HCT116 (cell line): ENCODE results near the gene MAP3K10. TPM values are rescaled to one million over a fixed set of nuclear protein-coding genes. Genes with fewer than 3 reads are reported as not detected.

Experiments
- ATAC-seq: fragments of 200-7000 bp; cut with Tn5 transposase; 2 replicates; pipeline ENCODE4 v1.9.1; 2020; ENCODE audit warnings: mild to moderate bottlenecking, moderate library complexity
- BruUV-seq: library from RNA; stranded (reverse); fragments of 400-500 nt; replicated peaks from 2 replicates; lab custom pipeline; 2021; lab: Mats Ljungman, UMichigan
- CTCF ChIA-PET: fragments of 300-600 bp; sonication (Branson Sonifier 250); formaldehyde crosslinking; loops from one replicate; lab custom pipeline; 2021; ENCODE audit warnings: antibody characterized with exemption; lab: Charles Lee
- POLR2A ChIA-PET: fragments of 300-600, 350-600 bp; sonication (Branson Sonifier 250); formaldehyde crosslinking; loops from one replicate; lab custom pipeline; 2021; ENCODE audit warnings: antibody characterized with exemption; lab: Charles Lee
- RAD21 ChIA-PET, 2 experiments: fragments of 300-600 bp; sonication (Branson Sonifier 250); formaldehyde crosslinking; loops; one replicate each; lab custom pipeline; 2023; ENCODE audit warnings: low total read pairs in 2 of 2; ENCODE audit not compliant: uncharacterized antibody in 2 of 2, unreplicated experiment in 2 of 2, low non-redundant PET in 1 of 2; lab: Charles Lee
- DNase-seq: peaks from one replicate; pipeline ENCODE4 v3.0.0-alpha.2; 2010; ENCODE audit warnings: low read depth, low spot score
- H2AFZ ChIP-seq: fragments of 200-600 bp; shearing (Covaris generic), sonication (generic); 2 replicates; pipeline ENCODE4 v1.6.1; 2017; ENCODE audit warnings: low read depth, mixed run types, mixed read lengths, antibody characterized with exemption, low read length; ENCODE audit not compliant: poor library complexity, severe bottlenecking
- H3K27ac ChIP-seq: 2 replicates; pipeline ENCODE4 v1.5.1; 2012; ENCODE audit warnings: low read depth, low read length
- H3K27me3 ChIP-seq: fragments of 200-600 bp; sonication (generic); 2 replicates; pipeline ENCODE4 v1.6.1; 2016; ENCODE audit warnings: mixed run types, low read length, mixed read lengths; ENCODE audit not compliant: insufficient read depth
- H3K36me3 ChIP-seq, 2 experiments: fragments of 200-500 bp in 1 of 2; fragments of 200-600 bp in 1 of 2; sonication (Bioruptor generic) in 1 of 2; sonication (generic) in 1 of 2; 2 replicates each; pipeline versions ENCODE4 v1.5.1 to v1.6.1; 2014 to 2016; ENCODE audit warnings: low read length in 2 of 2, inconsistent platforms in 1 of 2, mixed read lengths in 1 of 2, mixed run types in 1 of 2; ENCODE audit not compliant: insufficient read depth in 2 of 2, control insufficient read depth in 1 of 2
- H3K4me1 ChIP-seq, 2 experiments: fragments of 200-600 bp in 1 of 2; sonication (generic) in 1 of 2; 2 replicates each; pipeline versions ENCODE4 v1.5.1 to v1.6.1; 2012 to 2017; ENCODE audit warnings: low read length in 2 of 2, inconsistent platforms in 1 of 2, mild to moderate bottlenecking in 1 of 2, mixed read lengths in 1 of 2, mixed run types in 1 of 2, moderate library complexity in 1 of 2; ENCODE audit not compliant: insufficient read depth in 2 of 2, control insufficient read depth in 1 of 2
- H3K4me2 ChIP-seq: fragments of 200-600 bp; sonication (generic); 2 replicates; pipeline ENCODE4 v1.6.1; 2017; ENCODE audit warnings: mixed run types, low read length, mixed read lengths
- H3K4me3 ChIP-seq, 2 experiments: fragments of 200-600 bp in 1 of 2; sonication (generic) in 1 of 2; replicated peaks in 1 of 2; 2 replicates each; pipeline ENCODE4 v1.5.1; 2011 to 2016; ENCODE audit warnings: low read length in 2 of 2, control low read depth in 1 of 2, low read depth in 1 of 2, mild to moderate bottlenecking in 1 of 2, mixed read lengths in 1 of 2, mixed run types in 1 of 2
- H3K79me2 ChIP-seq: fragments of 200-600 bp; sonication (generic); 2 replicates; pipeline ENCODE4 v1.6.1; 2017; ENCODE audit warnings: mild to moderate bottlenecking, mixed run types, low read length, moderate library complexity, mixed read lengths; ENCODE audit not compliant: insufficient read depth
- H3K9ac ChIP-seq: fragments of 200-600 bp; sonication (generic); 2 replicates; pipeline ENCODE4 v1.6.1; 2016; ENCODE audit warnings: low read length, mixed read lengths
- H3K9me2 ChIP-seq: fragments of 200-600 bp; sonication (generic), shearing (Covaris generic); 2 replicates; pipeline ENCODE4 v1.6.1; 2017; ENCODE audit warnings: mixed run types, mild to moderate bottlenecking, moderate library complexity; ENCODE audit not compliant: insufficient read depth
- H3K9me3 ChIP-seq, 2 experiments: fragments of 200-500 bp in 1 of 2; fragments of 200-600 bp in 1 of 2; sonication (Bioruptor generic) in 1 of 2; sonication (generic) in 1 of 2; 2 replicates each; pipeline ENCODE4 v1.6.1; 2014 to 2017; ENCODE audit warnings: low read length in 2 of 2, mixed read lengths in 2 of 2, inconsistent platforms in 1 of 2, low read depth in 1 of 2, mild to moderate bottlenecking in 1 of 2, mixed run types in 1 of 2, moderate library complexity in 1 of 2; ENCODE audit not compliant: control insufficient read depth in 1 of 2, insufficient read depth in 1 of 2
- H4K20me1 ChIP-seq: fragments of 200-600 bp; sonication (generic), shearing (Covaris generic); 2 replicates; pipeline ENCODE4 v1.6.1; 2017; ENCODE audit warnings: mixed run types, mild to moderate bottlenecking, moderate library complexity; ENCODE audit not compliant: insufficient read depth
- CBX3 ChIP-seq: IDR thresholded peaks from 2 replicates; pipeline ENCODE4 v1.6.1; 2012; ENCODE audit warnings: low read depth
- CEBPB ChIP-seq: IDR thresholded peaks from 2 replicates; pipeline ENCODE4 v1.6.1; 2012; ENCODE audit warnings: low read depth
- ELF1 ChIP-seq: IDR thresholded peaks from 2 replicates; pipeline ENCODE4 v1.6.1; 2012; ENCODE audit warnings: low read depth, borderline replicate concordance
- FOSL1 ChIP-seq: IDR thresholded peaks from 2 replicates; pipeline ENCODE4 v1.6.1; 2012; ENCODE audit warnings: low read depth
- JUND ChIP-seq: IDR thresholded peaks from 2 replicates; pipeline ENCODE4 v1.6.1; 2012
- POLR2AphosphoS5 ChIP-seq: IDR thresholded peaks from 2 replicates; pipeline ENCODE4 v1.6.1; 2011; ENCODE audit warnings: mild to moderate bottlenecking, low read depth, low read length, moderate library complexity
- SRF ChIP-seq: IDR thresholded peaks from 2 replicates; pipeline ENCODE4 v1.6.1; 2012; ENCODE audit warnings: low read depth
- TCF7L2 ChIP-seq: IDR thresholded peaks from 2 replicates; pipeline ENCODE4 v1.7.0; 2011; ENCODE audit warnings: borderline replicate concordance, inconsistent platforms; ENCODE audit not compliant: insufficient read depth, insufficient read length; ENCODE audit errors: extremely low read depth
- YY1 ChIP-seq: IDR thresholded peaks from 2 replicates; pipeline ENCODE4 v1.6.1; 2011; ENCODE audit warnings: low read length, low read depth, moderate library complexity, mild to moderate bottlenecking; ENCODE audit not compliant: insufficient replicate concordance; ENCODE audit errors: extremely low read depth
- ZFX ChIP-seq: fragments of 450-650 bp; IDR thresholded peaks from 2 replicates; pipeline ENCODE4 v1.6.1; 2017
- intact Hi-C: fragments of 100-400 bp; cut with micrococcal nuclease; formaldehyde crosslinking; loops from 2 replicates; pipeline ENCODE4 v1.10.0; 2022
- total RNA-seq: library from RNA; stranded (reverse); gene quantifications from one replicate; pipeline ENCODE4 v1.2.1, GENCODE V29; 2021; ENCODE audit not compliant: unreplicated experiment
- TF ChIP-seq, protein P1 (sequence below): IDR thresholded peaks from 2 replicates; pipeline ENCODE4 v1.6.1; 2012; ENCODE audit warnings: low read depth
- TF ChIP-seq, protein P2 (sequence below), 3 experiments: fragments of 200-600 bp in 1 of 3; sonication (generic) in 1 of 3; IDR thresholded peaks in 2 of 3; conservative IDR thresholded peaks in 1 of 3; 2 replicates each; pipeline ENCODE4 v1.5.1; 2012 to 2017; ENCODE audit warnings: low read depth in 2 of 3, low read length in 2 of 3, antibody characterized with exemption in 1 of 3, borderline replicate concordance in 1 of 3, control low read depth in 1 of 3, mild to moderate bottlenecking in 1 of 3, mixed read lengths in 1 of 3, mixed run types in 1 of 3, moderate library complexity in 1 of 3; ENCODE audit not compliant: insufficient read depth in 1 of 3

Gene MAP3K10
- total RNA-seq, 1 experiment from 2014 or later: 17.3 TPM

DNA sequence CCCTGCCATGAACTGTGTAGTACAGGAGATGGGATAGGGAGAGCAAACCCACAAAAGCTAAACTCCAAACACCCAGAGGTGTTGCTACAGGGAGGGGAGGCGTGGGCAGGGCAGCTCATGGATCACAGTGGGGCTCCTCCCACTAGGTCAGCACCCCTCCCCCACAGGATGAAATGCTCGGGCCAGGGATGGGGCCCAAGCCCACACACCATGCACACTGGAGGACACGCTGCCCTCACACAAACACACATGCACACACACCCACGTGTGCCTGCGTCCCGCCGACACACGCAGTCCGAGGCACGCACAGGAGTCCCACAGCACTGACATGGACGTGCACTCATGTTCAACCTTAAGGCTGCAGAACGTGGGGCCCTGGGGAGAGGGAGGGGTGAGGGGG lies 41.3 kb downstream of the MAP3K10 start:
- TF ChIP-seq POLR2AphosphoS5 (no peak), JUND (no peak), ELF1 (no peak), ZFX (no peak), TCF7L2 (no peak), CBX3 (no peak), FOSL1 (no peak), SRF (no peak), CEBPB (no peak), YY1 (no peak)
- TF ChIP-seq, protein P1, sequence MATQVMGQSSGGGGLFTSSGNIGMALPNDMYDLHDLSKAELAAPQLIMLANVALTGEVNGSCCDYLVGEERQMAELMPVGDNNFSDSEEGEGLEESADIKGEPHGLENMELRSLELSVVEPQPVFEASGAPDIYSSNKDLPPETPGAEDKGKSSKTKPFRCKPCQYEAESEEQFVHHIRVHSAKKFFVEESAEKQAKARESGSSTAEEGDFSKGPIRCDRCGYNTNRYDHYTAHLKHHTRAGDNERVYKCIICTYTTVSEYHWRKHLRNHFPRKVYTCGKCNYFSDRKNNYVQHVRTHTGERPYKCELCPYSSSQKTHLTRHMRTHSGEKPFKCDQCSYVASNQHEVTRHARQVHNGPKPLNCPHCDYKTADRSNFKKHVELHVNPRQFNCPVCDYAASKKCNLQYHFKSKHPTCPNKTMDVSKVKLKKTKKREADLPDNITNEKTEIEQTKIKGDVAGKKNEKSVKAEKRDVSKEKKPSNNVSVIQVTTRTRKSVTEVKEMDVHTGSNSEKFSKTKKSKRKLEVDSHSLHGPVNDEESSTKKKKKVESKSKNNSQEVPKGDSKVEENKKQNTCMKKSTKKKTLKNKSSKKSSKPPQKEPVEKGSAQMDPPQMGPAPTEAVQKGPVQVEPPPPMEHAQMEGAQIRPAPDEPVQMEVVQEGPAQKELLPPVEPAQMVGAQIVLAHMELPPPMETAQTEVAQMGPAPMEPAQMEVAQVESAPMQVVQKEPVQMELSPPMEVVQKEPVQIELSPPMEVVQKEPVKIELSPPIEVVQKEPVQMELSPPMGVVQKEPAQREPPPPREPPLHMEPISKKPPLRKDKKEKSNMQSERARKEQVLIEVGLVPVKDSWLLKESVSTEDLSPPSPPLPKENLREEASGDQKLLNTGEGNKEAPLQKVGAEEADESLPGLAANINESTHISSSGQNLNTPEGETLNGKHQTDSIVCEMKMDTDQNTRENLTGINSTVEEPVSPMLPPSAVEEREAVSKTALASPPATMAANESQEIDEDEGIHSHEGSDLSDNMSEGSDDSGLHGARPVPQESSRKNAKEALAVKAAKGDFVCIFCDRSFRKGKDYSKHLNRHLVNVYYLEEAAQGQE: no peak
- TF ChIP-seq, protein P2, sequence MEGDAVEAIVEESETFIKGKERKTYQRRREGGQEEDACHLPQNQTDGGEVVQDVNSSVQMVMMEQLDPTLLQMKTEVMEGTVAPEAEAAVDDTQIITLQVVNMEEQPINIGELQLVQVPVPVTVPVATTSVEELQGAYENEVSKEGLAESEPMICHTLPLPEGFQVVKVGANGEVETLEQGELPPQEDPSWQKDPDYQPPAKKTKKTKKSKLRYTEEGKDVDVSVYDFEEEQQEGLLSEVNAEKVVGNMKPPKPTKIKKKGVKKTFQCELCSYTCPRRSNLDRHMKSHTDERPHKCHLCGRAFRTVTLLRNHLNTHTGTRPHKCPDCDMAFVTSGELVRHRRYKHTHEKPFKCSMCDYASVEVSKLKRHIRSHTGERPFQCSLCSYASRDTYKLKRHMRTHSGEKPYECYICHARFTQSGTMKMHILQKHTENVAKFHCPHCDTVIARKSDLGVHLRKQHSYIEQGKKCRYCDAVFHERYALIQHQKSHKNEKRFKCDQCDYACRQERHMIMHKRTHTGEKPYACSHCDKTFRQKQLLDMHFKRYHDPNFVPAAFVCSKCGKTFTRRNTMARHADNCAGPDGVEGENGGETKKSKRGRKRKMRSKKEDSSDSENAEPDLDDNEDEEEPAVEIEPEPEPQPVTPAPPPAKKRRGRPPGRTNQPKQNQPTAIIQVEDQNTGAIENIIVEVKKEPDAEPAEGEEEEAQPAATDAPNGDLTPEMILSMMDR (IDR thresholded peaks at IDR 0.05 in 2 of 3, conservative IDR thresholded peaks at IDR 0.05 in 1 of 3; ENCODE audit: borderline replicate concordance in 1 of 3, insufficient read depth in 1 of 3, low read depth in 2 of 3, low read length in 2 of 3): no peak
- no peak for DNase-seq
- peak; percentile 34 for ATAC-seq
- no peak overlapping the region for H3K4me3 ChIP-seq
- H3K36me3 ChIP-seq: peaks cover 0 to 6% of the 10 kb centered on the region in 2 experiments; a peak in 1 of 4 replicates
- H4K20me1 ChIP-seq: no peaks in the 10 kb centered on the region
- H3K27ac ChIP-seq: peak overlapping the region; percentile 84
- ChIA-PET RAD21 (no interaction called here), CTCF (interaction anchor here (0.7 to 1.0 kb wide), 2 partner anchors 73 to 91 kb away, joined by 3 read pairs; no protein-coding TSS in a partner anchor), POLR2A (interaction anchor here (0.8 kb wide), 1 partner anchor 85 kb away, joined by 3 read pairs; no protein-coding TSS in a partner anchor)
- H3K9ac ChIP-seq: peak overlapping the region; percentile 55
- H3K9me3 ChIP-seq: no peaks in the 10 kb centered on the region
- 0 out of 2 replicates have a peak, but pooled peaks cover 1% of the 10 kb centered on the region for H3K79me2 ChIP-seq
- H3K9me2 ChIP-seq: no peaks in the 10 kb centered on the region
- no peak overlapping the region for H2AFZ ChIP-seq
- H3K27me3 ChIP-seq: no peaks in the 10 kb centered on the region
- TSS peak; percentile 22 for BruUV-seq
- peaks cover 35 to 48% of the 10 kb centered on the region in 2 experiments for H3K4me1 ChIP-seq
- peak overlapping the region; percentile 79 for H3K4me2 ChIP-seq
- intact Hi-C loops: no loop called here
